WTC11 (cell line): ENCODE measurements around the gene NKPD1. TPM values are rescaled to one million over a fixed set of nuclear protein-coding genes. Genes with fewer than 3 reads are reported as not detected.

Source experiments
- ATAC-seq: fragments of 200-7000 bp; cut with Tn5 transposase; 2 replicates; pipeline ENCODE4 v1.10.0; 2021; ENCODE audit warnings: mild to moderate bottlenecking, moderate library complexity
- CTCF ChIA-PET: fragments of 300-600 bp; sonication (Branson Sonifier 250); formaldehyde crosslinking; loops from one replicate; lab custom pipeline; 2021; ENCODE audit warnings: antibody characterized with exemption; lab: Charles Lee
- POLR2A ChIA-PET: fragments of 350-600 bp; sonication (Branson Sonifier 250); formaldehyde crosslinking; loops from one replicate; lab custom pipeline; 2021; ENCODE audit warnings: antibody characterized with exemption; lab: Charles Lee
- DNase-seq: peaks from one replicate; pipeline ENCODE4 v3.0.0; 2021; ENCODE audit warnings: low spot score
- H3K27ac Mint-ChIP-seq: 2 replicates; pipeline ENCODE4 v1.8.0; 2021; ENCODE audit warnings: mixed read lengths
- H3K27me3 Mint-ChIP-seq: 2 replicates; pipeline ENCODE4 v1.8.0; 2021; ENCODE audit warnings: low read depth, mild to moderate bottlenecking, moderate library complexity, mixed read lengths
- H3K36me3 Mint-ChIP-seq: 2 replicates; pipeline ENCODE4 v1.8.0; 2021; ENCODE audit warnings: mixed read lengths
- H3K4me1 Mint-ChIP-seq: 2 replicates; pipeline ENCODE4 v1.8.0; 2022; ENCODE audit warnings: mixed read lengths
- H3K4me3 Mint-ChIP-seq: 2 replicates; pipeline ENCODE4 v1.8.0; 2021; ENCODE audit warnings: mild to moderate bottlenecking, moderate library complexity, mixed read lengths
- H3K9me3 Mint-ChIP-seq: 2 replicates; pipeline ENCODE4 v1.8.0; 2021; ENCODE audit warnings: mixed read lengths
- CREM ChIP-seq: sonication (generic); formaldehyde crosslinking; IDR thresholded peaks from 2 replicates; pipeline ENCODE4 v1.8.1; 2022; ENCODE audit warnings: mild to moderate bottlenecking, missing genetic modification reagents, moderate library complexity
- ERG ChIP-seq: fragments of 250-450 bp; sonication (Bioruptor Pico); IDR thresholded peaks from 2 replicates; pipeline ENCODE4 v1.8.0; 2021; ENCODE audit warnings: mild to moderate bottlenecking
- ETV6 ChIP-seq: sonication (generic); formaldehyde crosslinking; IDR thresholded peaks from 2 replicates; pipeline ENCODE4 v1.8.1; 2022; ENCODE audit warnings: mild to moderate bottlenecking, missing genetic modification reagents
- GABPB1 ChIP-seq: sonication (generic); formaldehyde crosslinking; IDR thresholded peaks from 2 replicates; pipeline ENCODE4 v1.8.1; 2023; ENCODE audit warnings: mild to moderate bottlenecking, missing genetic modification reagents
- KAT7 ChIP-seq: sonication (generic); formaldehyde crosslinking; IDR thresholded peaks from 2 replicates; pipeline ENCODE4 v1.8.1; 2023; ENCODE audit warnings: missing genetic modification reagents, mild to moderate bottlenecking, borderline replicate concordance
- ZNF138 ChIP-seq: sonication (generic); formaldehyde crosslinking; conservative IDR thresholded peaks from 2 replicates; pipeline ENCODE4 v1.8.1; 2022; ENCODE audit warnings: mild to moderate bottlenecking, moderate library complexity, missing genetic modification reagents
- ZNF281 ChIP-seq: sonication (generic); formaldehyde crosslinking; IDR thresholded peaks from 2 replicates; pipeline ENCODE4 v1.8.0; 2023; ENCODE audit warnings: mild to moderate bottlenecking, missing genetic modification reagents
- ZNF317 ChIP-seq: sonication (generic); formaldehyde crosslinking; IDR thresholded peaks from 2 replicates; pipeline ENCODE4 v1.8.1; 2023; ENCODE audit warnings: low read depth, mild to moderate bottlenecking, moderate library complexity, missing genetic modification reagents, borderline replicate concordance
- total RNA-seq: library from RNA; stranded (reverse); gene quantifications from 3 replicates; pipeline ENCODE4 v1.2.3, GENCODE V29; 2021
- TF ChIP-seq, protein P1 (sequence below): fragments of 250-450 bp; sonication (Bioruptor Pico); IDR thresholded peaks from 2 replicates; pipeline ENCODE4 v1.9.0; 2021; ENCODE audit warnings: mild to moderate bottlenecking
- TF ChIP-seq, protein P2 (sequence below): sonication (generic); formaldehyde crosslinking; IDR thresholded peaks from 2 replicates; pipeline ENCODE4 v1.8.0; 2022; ENCODE audit warnings: mild to moderate bottlenecking, missing genetic modification reagents
- TF ChIP-seq, protein P3 (sequence below): sonication (generic); formaldehyde crosslinking; IDR thresholded peaks from 2 replicates; pipeline ENCODE4 v1.8.0; 2023; ENCODE audit warnings: missing genetic modification reagents, mild to moderate bottlenecking, borderline replicate concordance

The NKPD1 gene
- total RNA-seq, 1 experiment from 2014 or later = 0.57 TPM

DNA sequence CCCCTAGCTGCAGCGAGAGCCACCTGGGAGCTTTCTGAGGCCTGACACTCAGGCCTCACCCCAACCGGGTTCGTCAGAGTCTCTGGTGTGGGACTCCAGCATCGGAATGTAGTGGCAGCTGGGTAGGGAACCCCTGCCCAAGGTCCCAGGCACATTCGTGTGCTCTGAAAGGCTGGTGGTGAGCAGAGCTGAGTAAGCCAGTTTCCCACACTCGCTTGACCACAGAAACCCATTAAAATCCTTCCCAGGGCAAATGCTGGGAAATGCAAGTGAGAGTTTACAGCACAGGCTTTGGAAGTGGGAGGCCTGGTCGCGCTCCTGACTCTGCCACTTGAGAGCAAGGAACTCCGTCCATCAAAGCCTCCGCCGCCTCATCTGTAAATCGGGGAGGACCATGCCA lies 13.0 kb upstream of the NKPD1 start:
- ATAC-seq (no peak), DNase-seq (no peak)
- H3K4me3 Mint-ChIP-seq = no peak overlapping the region
- H3K27me3 Mint-ChIP-seq = no peaks in the 10 kb centered on the region; the same call in 1 of the 2 replicates
- H3K27ac Mint-ChIP-seq = no peak overlapping the region; the same call in 1 of the 2 replicates
- no peaks in the 10 kb centered on the region for H3K9me3 Mint-ChIP-seq
- POLR2A ChIA-PET = no interaction called here
- no peak for TF ChIP-seq ZNF138 (CRISPR knock-in tag)
- CTCF ChIA-PET = no interaction called here
- H3K36me3 Mint-ChIP-seq = no peaks in the 10 kb centered on the region
- H3K4me1 Mint-ChIP-seq = no peaks in the 10 kb centered on the region

DNA sequence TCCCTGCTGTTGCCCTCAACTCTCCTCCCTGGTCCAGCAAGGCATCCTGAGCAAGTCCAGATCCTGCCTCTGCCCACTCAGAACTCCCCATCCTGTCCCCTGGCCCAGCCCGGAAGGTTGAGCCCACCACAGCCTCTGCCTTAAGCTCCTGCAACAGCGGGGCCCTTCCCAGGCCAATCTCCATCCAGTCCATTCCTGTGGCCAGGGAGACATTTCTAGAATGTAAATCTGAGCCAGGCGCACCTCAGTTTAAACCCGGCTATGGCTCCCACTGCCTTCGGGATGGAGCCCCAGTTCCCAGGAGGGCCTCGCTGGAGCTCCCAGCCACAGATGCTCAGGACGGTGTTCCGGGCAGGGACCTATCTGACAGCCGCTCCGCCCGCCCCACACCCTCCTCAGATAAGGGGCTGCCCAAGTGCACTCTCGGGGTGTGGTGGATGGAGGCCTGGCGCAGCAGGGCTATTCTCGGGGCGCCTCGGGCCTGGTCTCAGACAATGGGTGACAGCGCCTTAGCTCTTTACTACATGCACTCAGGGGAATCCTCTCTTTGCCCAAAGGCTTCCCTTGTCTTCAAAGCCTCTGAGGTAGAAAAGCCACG lies 11.9 kb upstream of the NKPD1 start:
- TF ChIP-seq, protein P1, sequence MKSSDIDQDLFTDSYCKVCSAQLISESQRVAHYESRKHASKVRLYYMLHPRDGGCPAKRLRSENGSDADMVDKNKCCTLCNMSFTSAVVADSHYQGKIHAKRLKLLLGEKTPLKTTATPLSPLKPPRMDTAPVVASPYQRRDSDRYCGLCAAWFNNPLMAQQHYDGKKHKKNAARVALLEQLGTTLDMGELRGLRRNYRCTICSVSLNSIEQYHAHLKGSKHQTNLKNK (CRISPR knock-in tag) = no peak
- no peak for TF ChIP-seq ZNF281 (CRISPR knock-in tag)
- TF ChIP-seq KAT7 (CRISPR knock-in tag) = no peak
- no peak for TF ChIP-seq ETV6 (CRISPR knock-in tag)
- TF ChIP-seq, protein P2, sequence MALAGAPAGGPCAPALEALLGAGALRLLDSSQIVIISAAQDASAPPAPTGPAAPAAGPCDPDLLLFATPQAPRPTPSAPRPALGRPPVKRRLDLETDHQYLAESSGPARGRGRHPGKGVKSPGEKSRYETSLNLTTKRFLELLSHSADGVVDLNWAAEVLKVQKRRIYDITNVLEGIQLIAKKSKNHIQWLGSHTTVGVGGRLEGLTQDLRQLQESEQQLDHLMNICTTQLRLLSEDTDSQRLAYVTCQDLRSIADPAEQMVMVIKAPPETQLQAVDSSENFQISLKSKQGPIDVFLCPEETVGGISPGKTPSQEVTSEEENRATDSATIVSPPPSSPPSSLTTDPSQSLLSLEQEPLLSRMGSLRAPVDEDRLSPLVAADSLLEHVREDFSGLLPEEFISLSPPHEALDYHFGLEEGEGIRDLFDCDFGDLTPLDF (CRISPR knock-in tag) = no peak
- TF ChIP-seq ZNF317 (CRISPR knock-in tag) = no peak
- TF ChIP-seq, all 79 proteins: peak for 0
- H3K36me3 Mint-ChIP-seq = no peaks in the 10 kb centered on the region
- H3K27me3 Mint-ChIP-seq = no peaks in the 10 kb centered on the region; the same call in 1 of the 2 replicates
- ChIA-PET CTCF (interaction anchor here (0.6 to 1.2 kb wide), 2 partner anchors 15 to 157 kb away, joined by 3 read pairs; no protein-coding TSS in a partner anchor), POLR2A (no interaction called here)
- H3K4me3 Mint-ChIP-seq = no peak overlapping the region
- ATAC-seq (no peak), DNase-seq (no peak)
- no peak overlapping the region for H3K27ac Mint-ChIP-seq
- H3K4me1 Mint-ChIP-seq = no peaks in the 10 kb centered on the region
- H3K9me3 Mint-ChIP-seq = no peaks in the 10 kb centered on the region

- H3K4me1 Mint-ChIP-seq = peaks cover under 1% of the 10 kb centered on the region
- DNase-seq (no peak), ATAC-seq (no peak)
- no peaks in the 10 kb centered on the region for H3K9me3 Mint-ChIP-seq
- no peak for TF ChIP-seq ERG (CRISPR knock-in tag)
- no peak overlapping the region for H3K4me3 Mint-ChIP-seq
- H3K36me3 Mint-ChIP-seq = no peaks in the 10 kb centered on the region
- H3K27me3 Mint-ChIP-seq = no peaks in the 10 kb centered on the region; the same call in 1 of the 2 replicates
- no peak overlapping the region for H3K27ac Mint-ChIP-seq
- ChIA-PET CTCF (interaction anchor here (0.8 to 1.2 kb wide), 2 partner anchors 15 to 28 kb away, joined by 3 read pairs; no protein-coding TSS in a partner anchor), POLR2A (no interaction called here)
Measured at GRCh38 chr19:45172173-45172572, 11.4 kb upstream of the NKPD1 start.

GRCh38 chr19:45171211-45171623 lies 10.4 kb upstream of the NKPD1 start:
- Mint-ChIP-seq H3K27me3 (no peaks in the 10 kb centered on the region; the same call in 1 of the 2 replicates), H3K9me3 (no peaks in the 10 kb centered on the region), H3K4me1 (peaks cover 6% of the 10 kb centered on the region), H3K36me3 (no peaks in the 10 kb centered on the region), H3K4me3 (no peak overlapping the region), H3K27ac (no peak overlapping the region)
- no peak for TF ChIP-seq CREM (CRISPR knock-in tag)
- TF ChIP-seq, protein P3, sequence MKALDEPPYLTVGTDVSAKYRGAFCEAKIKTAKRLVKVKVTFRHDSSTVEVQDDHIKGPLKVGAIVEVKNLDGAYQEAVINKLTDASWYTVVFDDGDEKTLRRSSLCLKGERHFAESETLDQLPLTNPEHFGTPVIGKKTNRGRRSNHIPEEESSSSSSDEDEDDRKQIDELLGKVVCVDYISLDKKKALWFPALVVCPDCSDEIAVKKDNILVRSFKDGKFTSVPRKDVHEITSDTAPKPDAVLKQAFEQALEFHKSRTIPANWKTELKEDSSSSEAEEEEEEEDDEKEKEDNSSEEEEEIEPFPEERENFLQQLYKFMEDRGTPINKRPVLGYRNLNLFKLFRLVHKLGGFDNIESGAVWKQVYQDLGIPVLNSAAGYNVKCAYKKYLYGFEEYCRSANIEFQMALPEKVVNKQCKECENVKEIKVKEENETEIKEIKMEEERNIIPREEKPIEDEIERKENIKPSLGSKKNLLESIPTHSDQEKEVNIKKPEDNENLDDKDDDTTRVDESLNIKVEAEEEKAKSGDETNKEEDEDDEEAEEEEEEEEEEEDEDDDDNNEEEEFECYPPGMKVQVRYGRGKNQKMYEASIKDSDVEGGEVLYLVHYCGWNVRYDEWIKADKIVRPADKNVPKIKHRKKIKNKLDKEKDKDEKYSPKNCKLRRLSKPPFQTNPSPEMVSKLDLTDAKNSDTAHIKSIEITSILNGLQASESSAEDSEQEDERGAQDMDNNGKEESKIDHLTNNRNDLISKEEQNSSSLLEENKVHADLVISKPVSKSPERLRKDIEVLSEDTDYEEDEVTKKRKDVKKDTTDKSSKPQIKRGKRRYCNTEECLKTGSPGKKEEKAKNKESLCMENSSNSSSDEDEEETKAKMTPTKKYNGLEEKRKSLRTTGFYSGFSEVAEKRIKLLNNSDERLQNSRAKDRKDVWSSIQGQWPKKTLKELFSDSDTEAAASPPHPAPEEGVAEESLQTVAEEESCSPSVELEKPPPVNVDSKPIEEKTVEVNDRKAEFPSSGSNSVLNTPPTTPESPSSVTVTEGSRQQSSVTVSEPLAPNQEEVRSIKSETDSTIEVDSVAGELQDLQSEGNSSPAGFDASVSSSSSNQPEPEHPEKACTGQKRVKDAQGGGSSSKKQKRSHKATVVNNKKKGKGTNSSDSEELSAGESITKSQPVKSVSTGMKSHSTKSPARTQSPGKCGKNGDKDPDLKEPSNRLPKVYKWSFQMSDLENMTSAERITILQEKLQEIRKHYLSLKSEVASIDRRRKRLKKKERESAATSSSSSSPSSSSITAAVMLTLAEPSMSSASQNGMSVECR (CRISPR knock-in tag) = no peak
- TF ChIP-seq, protein P2 (CRISPR knock-in tag) = no peak
- peak; percentile 41; the same call in 1 of the 2 replicates for TF ChIP-seq GABPB1 (CRISPR knock-in tag)
- no peak for ATAC-seq
- CTCF ChIA-PET = interaction anchor here (1.1 to 1.7 kb wide), 3 partner anchors 9 to 16 kb away, joined by 4 to 5 read pairs (median 4); no protein-coding TSS in a partner anchor
- POLR2A ChIA-PET = no interaction called here
- no peak for DNase-seq
